ENCODE results near the gene OR9Q1.

DNA sequence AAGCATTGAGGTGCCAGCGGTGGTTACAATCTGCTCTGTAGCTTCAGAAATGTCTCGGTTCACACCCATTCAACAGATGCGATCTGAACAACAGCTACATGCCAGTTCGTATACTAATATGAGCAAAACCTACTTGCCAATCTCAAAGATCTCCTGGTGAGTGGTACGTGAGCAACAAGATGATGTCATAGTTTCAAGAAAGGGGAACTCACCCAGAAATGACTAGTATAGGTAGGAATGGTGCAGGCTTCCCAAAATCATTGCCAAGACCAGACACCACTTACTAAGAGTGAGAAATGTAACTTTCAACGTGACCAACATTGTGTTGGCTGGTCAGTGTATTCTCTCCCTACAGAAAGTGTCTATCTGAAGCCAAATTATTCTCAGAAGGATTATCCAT lies 38.1 kb downstream of the OR9Q1 start:
- TF ChIP-seq, protein P1, sequence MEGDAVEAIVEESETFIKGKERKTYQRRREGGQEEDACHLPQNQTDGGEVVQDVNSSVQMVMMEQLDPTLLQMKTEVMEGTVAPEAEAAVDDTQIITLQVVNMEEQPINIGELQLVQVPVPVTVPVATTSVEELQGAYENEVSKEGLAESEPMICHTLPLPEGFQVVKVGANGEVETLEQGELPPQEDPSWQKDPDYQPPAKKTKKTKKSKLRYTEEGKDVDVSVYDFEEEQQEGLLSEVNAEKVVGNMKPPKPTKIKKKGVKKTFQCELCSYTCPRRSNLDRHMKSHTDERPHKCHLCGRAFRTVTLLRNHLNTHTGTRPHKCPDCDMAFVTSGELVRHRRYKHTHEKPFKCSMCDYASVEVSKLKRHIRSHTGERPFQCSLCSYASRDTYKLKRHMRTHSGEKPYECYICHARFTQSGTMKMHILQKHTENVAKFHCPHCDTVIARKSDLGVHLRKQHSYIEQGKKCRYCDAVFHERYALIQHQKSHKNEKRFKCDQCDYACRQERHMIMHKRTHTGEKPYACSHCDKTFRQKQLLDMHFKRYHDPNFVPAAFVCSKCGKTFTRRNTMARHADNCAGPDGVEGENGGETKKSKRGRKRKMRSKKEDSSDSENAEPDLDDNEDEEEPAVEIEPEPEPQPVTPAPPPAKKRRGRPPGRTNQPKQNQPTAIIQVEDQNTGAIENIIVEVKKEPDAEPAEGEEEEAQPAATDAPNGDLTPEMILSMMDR (IDR thresholded peaks at IDR 0.05), result no peak
- TF ChIP-seq POLR2AphosphoS5 (IDR thresholded peaks at IDR 0.05), result no peak
